KOPT-K1 (cell line): ENCODE data around the gene ZBTB16.

Experiments
- H3K27ac ChIP-seq: fragments of 200-600 bp; sonication (generic); 2 replicates; pipeline ENCODE4 v1.5.1; 2016; ENCODE audit warnings: antibody characterized with exemption, mild to moderate bottlenecking, low read depth, low read length; ENCODE audit not compliant: poor library complexity, severe bottlenecking
- H3K36me3 ChIP-seq: fragments of 200-600 bp; sonication (generic); 2 replicates; pipeline ENCODE4 v1.5.1; 2017; ENCODE audit warnings: antibody characterized with exemption, mild to moderate bottlenecking, low read length, moderate library complexity; ENCODE audit not compliant: insufficient read depth
- H3K9me3 ChIP-seq: fragments of 200-600 bp; sonication (generic); 2 replicates; pipeline ENCODE4 v1.5.1; 2017; ENCODE audit warnings: antibody characterized with exemption, low read length, mild to moderate bottlenecking; ENCODE audit not compliant: insufficient read depth, poor library complexity, severe bottlenecking

ZBTB16 gene

GRCh38 chr11:114059278-114059983 lies at the start of gene ZBTB16:
TSS of gene ZBTB16 (plus strand) at chr11:114059711. CDS start at chr11:114063301, 3,590 bp downstream.
- Histone ChIP-seq H3K27ac (no peak within 1 kb of the TSS), H3K9me3 (peaks cover 16% of the 10 kb centered on the region), H3K36me3 (no peaks in the 10 kb centered on the region)

- H3K36me3 ChIP-seq, result no peaks in the 10 kb centered on the region
- no peak overlapping the region for H3K27ac ChIP-seq
- H3K9me3 ChIP-seq, result no peaks in the 10 kb centered on the region
Observed at GRCh38 chr11:114010931-114011330, 48.6 kb upstream of the ZBTB16 start.

GRCh38 chr11:114011443-114011842 lies 48.1 kb upstream of the ZBTB16 start:
- no peaks in the 10 kb centered on the region for H3K9me3 ChIP-seq
- no peaks in the 10 kb centered on the region for H3K36me3 ChIP-seq
- no peak overlapping the region for H3K27ac ChIP-seq

- Histone ChIP-seq H3K27ac (no peak overlapping the region), H3K36me3 (no peaks in the 10 kb centered on the region), H3K9me3 (no peaks in the 10 kb centered on the region)
Observed at GRCh38 chr11:114015117-114015516, 44.4 kb upstream of the ZBTB16 start.

- H3K9me3 ChIP-seq, result no peaks in the 10 kb centered on the region
- no peak overlapping the region for H3K27ac ChIP-seq
- H3K36me3 ChIP-seq, result no peaks in the 10 kb centered on the region
Observed at GRCh38 chr11:114016986-114017385, 42.5 kb upstream of the ZBTB16 start.

- no peaks in the 10 kb centered on the region for H3K9me3 ChIP-seq
- H3K27ac ChIP-seq, result no peak overlapping the region
- H3K36me3 ChIP-seq, result no peaks in the 10 kb centered on the region
Observed at GRCh38 chr11:114017723-114018122, 41.8 kb upstream of the ZBTB16 start.

GRCh38 chr11:114019046-114019445 lies 40.5 kb upstream of the ZBTB16 start:
- no peaks in the 10 kb centered on the region for H3K36me3 ChIP-seq
- H3K9me3 ChIP-seq, result no peaks in the 10 kb centered on the region
- H3K27ac ChIP-seq, result no peak overlapping the region

GRCh38 chr11:114019574-114019973 lies 39.9 kb upstream of the ZBTB16 start:
- Histone ChIP-seq H3K27ac (no peak overlapping the region), H3K36me3 (no peaks in the 10 kb centered on the region), H3K9me3 (no peaks in the 10 kb centered on the region)

- no peaks in the 10 kb centered on the region for H3K9me3 ChIP-seq
- H3K27ac ChIP-seq, result no peak overlapping the region
- H3K36me3 ChIP-seq, result no peaks in the 10 kb centered on the region
Observed at GRCh38 chr11:114025329-114025907, 34.1 kb upstream of the ZBTB16 start.

GRCh38 chr11:114026355-114026754 lies 33.2 kb upstream of the ZBTB16 start:
- Histone ChIP-seq H3K36me3 (no peaks in the 10 kb centered on the region), H3K27ac (no peak overlapping the region), H3K9me3 (no peaks in the 10 kb centered on the region)

GRCh38 chr11:114027391-114027790 lies 32.1 kb upstream of the ZBTB16 start:
- Histone ChIP-seq H3K9me3 (no peaks in the 10 kb centered on the region), H3K27ac (no peak overlapping the region), H3K36me3 (no peaks in the 10 kb centered on the region)

- Histone ChIP-seq H3K36me3 (no peaks in the 10 kb centered on the region), H3K27ac (no peak overlapping the region), H3K9me3 (no peaks in the 10 kb centered on the region)
Observed at GRCh38 chr11:114027926-114028325, 31.6 kb upstream of the ZBTB16 start.

- H3K36me3 ChIP-seq, result no peaks in the 10 kb centered on the region
- H3K27ac ChIP-seq, result no peak overlapping the region
- no peaks in the 10 kb centered on the region for H3K9me3 ChIP-seq
Observed at GRCh38 chr11:114031246-114031966, 28.1 kb upstream of the ZBTB16 start.

- Histone ChIP-seq H3K36me3 (no peaks in the 10 kb centered on the region), H3K9me3 (no peaks in the 10 kb centered on the region), H3K27ac (no peak overlapping the region)
Observed at GRCh38 chr11:114031967-114032320, 27.6 kb upstream of the ZBTB16 start.

GRCh38 chr11:114033066-114033465 lies 26.4 kb upstream of the ZBTB16 start:
- H3K27ac ChIP-seq, result no peak overlapping the region
- H3K36me3 ChIP-seq, result no peaks in the 10 kb centered on the region
- H3K9me3 ChIP-seq, result no peaks in the 10 kb centered on the region
